CD4-positive, alpha-beta T cell treated with Interferon alpha-2 for 1 hour (primary cell): ENCODE data around the gene ZNF311.

Experiments used
- DNase-seq, 2 donors: peaks; one replicate each; pipeline ENCODE4 v3.0.0-alpha.2; 2020 to 2022

The ZNF311 gene

GRCh38 chr6:29005183-29005885, at the start of gene ZNF311:
Gene ZNF311, minus strand, starts transcription at chr6:29005315. Its CDS starts 1,361 bp downstream, at chr6:29003954.
- peak; percentile 46 to 68 for DNase-seq

GRCh38 chr6:29051680-29052079, 46.6 kb upstream of the ZNF311 start:
- DNase-seq: no peak

- no peak for DNase-seq
Measured at GRCh38 chr6:29045075-29045474, 40.0 kb upstream of the ZNF311 start, which contains the start of gene OR2W1. Gene OR2W1, minus strand, starts transcription at chr6:29045175. Its CDS starts 0 bp downstream, at chr6:29045175.

GRCh38 chr6:29035951-29036350, 30.8 kb upstream of the ZNF311 start:
- DNase-seq: no peak

- no peak for DNase-seq
Measured at GRCh38 chr6:29028821-29029220, 23.7 kb upstream of the ZNF311 start.

- DNase-seq: no peak
Measured at GRCh38 chr6:29025927-29026585, 20.9 kb upstream of the ZNF311 start.

- DNase-seq: no peak
Measured at GRCh38 chr6:29021434-29021833, 16.3 kb upstream of the ZNF311 start.

GRCh38 chr6:29019629-29020028, 14.5 kb upstream of the ZNF311 start:
- no peak for DNase-seq

- no peak for DNase-seq
Measured at GRCh38 chr6:29017428-29017802, 12.3 kb upstream of the ZNF311 start.

GRCh38 chr6:29016559-29017427, 11.7 kb upstream of the ZNF311 start:
- peak; percentile 81 to 89 for DNase-seq

GRCh38 chr6:29014729-29015608, 9.9 kb upstream of the ZNF311 start:
- DNase-seq: peak in 1 of 2 donors; percentile 5

GRCh38 chr6:29011276-29011734, 6.2 kb upstream of the ZNF311 start:
- DNase-seq: peak; percentile 20 to 55

- DNase-seq: no peak
Measured at GRCh38 chr6:29009358-29009757, 4.2 kb upstream of the ZNF311 start.

- no peak for DNase-seq
Measured at GRCh38 chr6:29008089-29008488, 3.0 kb upstream of the ZNF311 start.

- DNase-seq: no peak
Measured at GRCh38 chr6:28996844-28997510, 8.1 kb downstream of the ZNF311 start.

- no peak for DNase-seq
Measured at GRCh38 chr6:28995093-28995650, 9.9 kb downstream of the ZNF311 start.

GRCh38 chr6:28988536-28989311, 16.4 kb downstream of the ZNF311 start:
- peak; percentile 78 to 82 for DNase-seq

- DNase-seq: peak; percentile 15 to 19
Measured at GRCh38 chr6:28985462-28986164, 19.5 kb downstream of the ZNF311 start.

- no peak for DNase-seq
Measured at GRCh38 chr6:28983838-28984237, 21.3 kb downstream of the ZNF311 start.
